ENCODE measurements around the gene TRIM63.
A peak's percentile ranks its signal among the peaks of the same experiment; 100 is the strongest.
"Not testable (repeated sequence)": the region's sequence is repeated elsewhere in the genome, so short reads cannot be mapped to it uniquely, and the experiment has no call there.

The TRIM63 gene

DNA sequence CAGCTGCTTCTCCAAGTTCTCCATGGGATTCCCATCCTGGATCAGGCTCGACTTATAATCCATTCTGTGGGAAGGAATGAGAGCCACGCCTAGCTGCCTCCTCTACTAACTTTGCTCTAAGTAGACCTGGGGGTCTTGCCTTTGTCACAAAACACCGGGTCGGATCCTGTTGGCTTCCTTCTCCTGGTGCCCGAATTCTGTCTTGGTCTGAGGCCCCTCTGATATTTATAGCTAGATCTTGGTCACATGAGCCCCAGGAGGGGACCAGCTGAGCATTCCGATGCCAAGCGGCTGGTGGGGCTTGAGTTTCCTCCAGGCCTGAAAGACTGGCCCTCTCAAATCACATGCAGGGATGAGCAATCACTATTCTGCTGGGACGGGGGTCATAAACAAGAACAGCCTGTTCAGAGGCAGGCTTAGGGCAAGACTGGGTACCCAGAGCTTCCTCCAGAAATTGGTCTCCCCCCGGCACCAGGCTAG, at the start of gene TRIM63:
TSS of gene TRIM63 (minus strand) at position 199 of the 480 bp plus-strand sequence. CDS start at position 63, 136 bp downstream.
- no peak for DNase-seq (ENCODE audit: extremely low read depth in 1 of 2, low read depth in 1 of 2)

DNA sequence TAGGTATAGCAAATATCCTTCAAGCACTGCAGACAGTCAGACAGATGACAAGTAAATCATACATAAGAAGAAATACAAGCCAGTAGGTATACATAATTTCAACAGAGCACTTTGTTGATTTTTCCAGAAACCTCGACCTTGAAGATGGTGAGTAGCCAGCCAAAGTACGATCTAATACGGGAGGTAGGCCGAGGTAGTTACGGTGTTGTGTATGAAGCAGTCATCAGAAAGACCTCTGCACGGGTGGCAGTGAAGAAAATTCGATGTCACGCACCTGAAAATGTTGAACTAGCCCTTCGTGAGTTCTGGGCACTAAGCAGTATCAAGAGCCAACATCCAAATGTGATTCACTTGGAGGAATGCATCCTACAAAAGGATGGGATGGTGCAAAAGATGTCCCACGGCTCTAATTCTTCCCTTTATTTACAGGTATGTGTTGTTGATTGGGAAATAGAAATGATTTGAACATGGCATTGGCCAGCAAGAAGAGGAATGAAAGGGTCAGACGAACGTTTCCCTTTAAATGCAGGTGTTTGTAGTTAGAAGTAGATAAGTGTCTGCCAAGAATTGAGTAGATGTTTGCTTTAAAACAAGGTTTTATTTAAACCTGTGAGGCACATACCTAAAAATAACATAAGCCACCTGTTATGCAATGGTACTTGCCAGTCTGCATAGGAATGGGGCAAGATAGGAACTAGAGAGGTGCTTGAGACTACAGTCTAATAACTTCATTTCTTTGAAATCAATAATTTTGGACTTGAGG, 46.9 kb upstream of the TRIM63 start:
- no peak for DNase-seq (ENCODE audit: extremely low read depth in 1 of 2, low read depth in 1 of 2)

- no peak for DNase-seq (ENCODE audit: extremely low read depth in 1 of 2, low read depth in 1 of 2)
Observed at GRCh38 chr1:26112407-26112775, 45.0 kb upstream of the TRIM63 start.

GRCh38 chr1:26111530-26112406, 44.3 kb upstream of the TRIM63 start, which contains the start of gene PDIK1L:
Gene PDIK1L (plus strand): TSS chr1:26111824. CDS start chr1:26114309, 2,485 bp downstream.
- peak; percentile 84 to 86 for DNase-seq (ENCODE audit: extremely low read depth in 1 of 2, low read depth in 1 of 2)

- peak; percentile 41 to 50 for DNase-seq (ENCODE audit: extremely low read depth in 1 of 2, low read depth in 1 of 2)
Observed at GRCh38 chr1:26110731-26111529, 43.5 kb upstream of the TRIM63 start.

DNA sequence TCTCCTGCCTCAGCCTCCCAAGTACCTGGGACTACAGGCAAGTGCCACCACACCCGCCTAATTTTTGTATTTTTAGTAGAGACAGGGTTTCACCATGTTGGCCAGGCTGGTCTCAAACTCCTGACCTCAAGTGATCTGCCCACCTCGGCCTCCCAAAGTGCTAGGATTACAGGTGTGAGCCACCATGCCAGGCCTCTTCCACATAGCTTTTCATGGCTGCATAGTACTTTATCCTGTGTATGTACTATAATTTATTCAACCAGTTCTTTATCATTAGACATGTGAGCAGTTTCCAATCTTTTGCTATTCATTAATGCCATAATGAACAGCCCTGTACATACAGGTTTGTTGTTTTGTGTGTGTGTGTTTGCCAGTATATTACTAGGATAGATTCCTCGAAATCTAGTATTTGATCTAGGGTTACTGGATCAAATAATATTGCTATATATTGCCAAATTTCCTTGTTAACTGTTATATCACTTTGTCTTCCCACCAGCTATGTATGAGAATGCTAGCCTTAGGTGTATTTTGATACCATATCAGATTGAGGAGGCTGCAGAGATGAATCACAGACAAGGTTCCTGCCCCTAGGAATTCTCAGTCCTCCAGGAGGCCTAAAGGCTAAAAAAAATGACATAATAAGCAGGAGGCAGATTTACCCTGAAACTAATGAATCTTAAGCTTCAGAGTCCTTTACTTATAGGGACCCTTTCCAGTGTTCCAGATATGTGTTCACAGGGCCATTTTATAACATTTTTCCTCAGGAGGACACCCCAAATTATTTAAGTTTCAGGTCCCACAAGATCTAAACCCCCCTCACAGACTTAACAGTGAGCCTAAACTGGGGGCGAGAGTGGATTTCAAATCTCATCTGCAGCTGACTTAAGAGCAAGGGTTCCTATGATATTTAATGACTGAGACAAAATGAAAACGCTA, 42.1 kb upstream of the TRIM63 start:
- DNase-seq (ENCODE audit: extremely low read depth in 1 of 2, low read depth in 1 of 2) = no peak

DNA sequence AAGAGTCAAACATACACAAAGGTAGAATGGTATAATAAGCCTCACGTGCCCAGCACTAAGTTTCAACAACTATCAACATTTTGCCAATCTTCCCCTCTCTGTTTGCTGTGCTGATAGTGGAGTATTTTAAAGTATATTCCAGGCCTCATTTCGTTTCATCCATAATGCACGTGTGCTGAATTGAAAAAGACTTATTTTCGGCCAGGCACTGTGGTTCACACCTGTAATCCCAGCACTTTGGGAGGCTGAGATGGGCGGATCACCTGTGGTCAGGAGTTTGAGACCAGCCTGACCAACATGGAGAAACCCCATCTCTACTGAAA, 37.8 kb upstream of the TRIM63 start:
- DNase-seq (ENCODE audit: extremely low read depth in 1 of 2, low read depth in 1 of 2) = not testable (repeated sequence)

DNA sequence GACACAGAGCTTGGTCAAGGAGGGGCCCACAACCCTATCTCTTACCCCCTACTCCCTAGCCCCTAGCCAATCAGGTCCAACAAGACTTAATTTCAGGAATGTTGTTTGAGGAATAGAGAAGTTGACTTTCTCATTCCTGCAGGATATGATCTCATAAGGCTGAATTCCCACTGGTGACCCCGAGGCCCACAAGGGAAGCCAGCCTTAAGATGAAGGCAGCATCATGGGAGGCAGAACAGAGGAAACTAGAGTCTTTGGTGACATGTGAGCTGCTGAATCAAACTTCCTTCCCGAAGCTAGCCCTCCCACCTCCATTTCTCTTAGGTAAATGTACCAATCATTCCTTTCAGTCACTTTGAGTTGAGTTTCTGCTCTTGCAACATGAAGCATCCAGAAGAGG, 35.1 kb upstream of the TRIM63 start:
- DNase-seq (ENCODE audit: extremely low read depth in 1 of 2, low read depth in 1 of 2) = no peak

DNA sequence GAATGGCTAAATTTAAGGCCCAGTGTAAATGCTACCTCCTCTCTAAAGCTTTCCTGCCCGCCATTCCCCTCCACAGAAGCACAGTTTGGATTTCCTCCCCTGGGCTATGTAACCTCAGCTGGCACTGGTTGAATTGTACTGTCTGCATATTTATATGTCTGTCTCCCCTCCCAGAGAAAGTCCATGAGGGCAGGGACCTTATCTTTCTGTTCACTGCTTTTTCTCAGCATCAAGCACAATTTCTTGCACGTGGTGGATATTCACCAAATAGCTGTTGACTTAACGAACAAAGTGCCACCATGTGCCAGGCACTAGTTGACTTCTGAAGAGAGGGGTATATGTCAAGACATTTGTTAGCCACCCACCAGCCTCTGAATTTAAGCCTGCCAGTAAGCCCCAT, 34.7 kb upstream of the TRIM63 start:
- DNase-seq (ENCODE audit: extremely low read depth in 1 of 2, low read depth in 1 of 2) = no peak

GRCh38 chr1:26100204-26100603, 32.8 kb upstream of the TRIM63 start:
- DNase-seq (ENCODE audit: extremely low read depth in 1 of 2, low read depth in 1 of 2) = not testable (repeated sequence)

DNA sequence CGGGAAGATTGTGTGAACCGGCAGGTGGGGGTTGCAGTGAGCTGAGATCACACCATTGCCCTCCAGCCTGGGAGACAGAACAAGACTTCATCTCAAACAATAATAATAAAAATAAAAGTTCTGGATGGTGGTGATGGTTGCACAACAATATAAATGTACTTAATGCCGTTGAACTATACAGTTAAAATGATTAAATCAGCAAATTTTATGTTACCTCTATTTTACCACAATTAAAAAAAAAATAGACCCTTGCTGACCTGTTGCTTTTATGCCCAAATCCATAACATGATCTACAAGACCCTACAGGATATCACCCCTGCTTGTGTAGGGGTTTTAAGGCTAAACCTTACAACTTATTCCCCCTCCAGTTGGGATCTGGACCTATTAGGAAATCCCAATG, 32.4 kb upstream of the TRIM63 start:
- DNase-seq (ENCODE audit: extremely low read depth in 1 of 2, low read depth in 1 of 2) = no peak

DNA sequence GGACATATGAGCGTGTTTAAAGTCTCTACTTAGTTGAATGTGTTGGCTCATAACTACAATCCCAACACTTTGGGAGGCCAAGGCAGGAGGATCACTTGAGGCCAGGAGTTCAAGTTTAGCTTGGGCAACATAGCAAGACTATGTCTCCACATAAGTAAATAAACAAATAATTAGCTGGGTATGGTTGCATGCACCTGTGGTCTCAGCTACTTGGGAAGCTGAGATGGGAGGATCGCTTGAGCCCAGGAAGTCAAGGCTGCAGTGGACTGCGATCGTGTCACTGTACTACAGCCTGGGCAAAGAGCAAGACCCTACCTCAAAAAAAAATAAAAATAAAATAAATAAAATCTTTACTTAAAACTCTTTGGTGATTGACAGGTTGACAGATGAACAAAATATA, 31.2 kb upstream of the TRIM63 start:
- DNase-seq (ENCODE audit: extremely low read depth in 1 of 2, low read depth in 1 of 2) = no peak

GRCh38 chr1:26097696-26098095, 30.3 kb upstream of the TRIM63 start:
- DNase-seq (ENCODE audit: extremely low read depth in 1 of 2, low read depth in 1 of 2) = no peak

DNA sequence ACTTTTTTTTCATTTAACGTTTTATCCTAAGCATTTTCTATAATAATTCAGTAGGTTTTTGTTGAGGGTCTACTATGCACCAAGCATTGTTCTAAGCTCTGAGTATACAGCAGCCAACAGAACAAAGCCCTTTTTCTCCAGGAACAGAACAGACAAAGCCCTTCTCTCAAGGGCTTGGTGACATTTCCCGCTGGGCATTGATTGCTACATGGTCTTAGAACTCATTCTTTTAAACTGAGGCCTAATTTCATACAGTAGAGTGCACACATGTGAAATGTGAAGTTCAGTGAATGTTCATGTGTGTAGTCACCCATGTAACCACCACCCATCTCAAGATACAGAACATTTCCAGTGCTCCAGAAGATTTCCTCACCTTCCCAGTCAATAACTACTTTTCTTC, 29.0 kb upstream of the TRIM63 start:
- DNase-seq (ENCODE audit: extremely low read depth in 1 of 2, low read depth in 1 of 2) = no peak

GRCh38 chr1:26094677-26095383, 27.4 kb upstream of the TRIM63 start:
- no peak for DNase-seq (ENCODE audit: extremely low read depth in 1 of 2, low read depth in 1 of 2)

GRCh38 chr1:26094076-26094669, 26.7 kb upstream of the TRIM63 start:
- DNase-seq (ENCODE audit: extremely low read depth in 1 of 2, low read depth in 1 of 2) = no peak

GRCh38 chr1:26093569-26093968, 26.1 kb upstream of the TRIM63 start:
- not testable (repeated sequence) for DNase-seq (ENCODE audit: extremely low read depth in 1 of 2, low read depth in 1 of 2)

DNA sequence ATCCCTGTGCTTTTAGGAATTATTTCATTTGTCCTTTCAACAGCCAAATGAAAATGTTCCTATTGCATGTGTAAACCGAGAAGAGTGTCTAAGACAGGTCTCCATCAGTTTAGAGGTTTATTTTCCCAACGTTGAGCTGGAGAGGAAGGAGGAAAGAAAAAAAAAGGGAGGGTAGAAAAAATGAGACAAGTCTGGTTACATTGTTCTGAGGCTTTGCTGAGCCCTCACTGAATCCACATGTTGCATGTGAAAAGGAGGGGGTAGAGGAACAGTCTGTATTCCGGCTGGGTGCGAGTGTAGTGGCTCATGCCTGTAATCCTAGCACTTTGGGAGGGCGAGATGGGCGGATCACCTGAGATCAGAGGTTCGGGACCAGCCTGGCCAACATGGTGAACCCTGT, 25.0 kb upstream of the TRIM63 start:
- no peak for DNase-seq (ENCODE audit: extremely low read depth in 1 of 2, low read depth in 1 of 2)

DNA sequence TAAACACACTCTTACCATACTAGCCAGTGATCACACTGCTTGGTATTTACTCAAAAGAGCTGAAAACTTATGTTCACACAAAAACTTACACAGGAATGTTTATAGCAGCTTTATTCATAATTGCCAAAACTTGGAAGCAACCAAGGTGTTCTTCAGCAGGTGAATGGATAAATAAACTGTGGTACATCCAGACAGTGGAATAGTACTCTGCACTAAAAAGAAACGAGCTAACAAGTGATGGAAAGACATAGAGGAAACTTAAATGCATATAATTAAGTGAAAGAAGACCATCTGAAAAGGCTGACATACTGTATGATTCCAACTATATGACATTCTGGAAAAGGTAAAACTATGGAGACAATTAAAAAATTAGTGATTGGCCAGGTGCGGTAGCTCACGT, 23.5 kb upstream of the TRIM63 start:
- DNase-seq (ENCODE audit: extremely low read depth in 1 of 2, low read depth in 1 of 2) = no peak
